PFSK-1 (cell line): ENCODE data around the gene VOPP1.

Experiments used
- FOXP2 ChIP-seq: optimal IDR thresholded peaks from 2 replicates; pipeline ENCODE3; 2011; ENCODE audit warnings: borderline replicate concordance, control low read depth, inconsistent platforms; ENCODE audit not compliant: insufficient read depth; ENCODE audit errors: extremely low read length, extremely low read depth
- POLR2AphosphoS5 ChIP-seq: IDR thresholded peaks from 2 replicates; pipeline ENCODE4 v1.6.1; 2012; ENCODE audit warnings: low read depth, mild to moderate bottlenecking, control low read depth, low read length, moderate library complexity
- REST ChIP-seq, 2 experiments: IDR thresholded peaks; 2 replicates each; pipeline versions ENCODE4 v1.6.1 to v1.8.0; 2011 to 2012; ENCODE audit warnings: low read depth in 2 of 2, low read length in 2 of 2, control low read depth in 1 of 2, inconsistent platforms in 1 of 2, mild to moderate bottlenecking in 1 of 2, moderate library complexity in 1 of 2; ENCODE audit not compliant: insufficient read depth in 1 of 2
- SIN3A ChIP-seq: IDR thresholded peaks from 2 replicates; pipeline ENCODE4 v1.6.1; 2012; ENCODE audit warnings: mild to moderate bottlenecking, low read length, moderate library complexity, borderline replicate concordance; ENCODE audit not compliant: insufficient read depth
- TAF1 ChIP-seq: IDR thresholded peaks from 2 replicates; pipeline ENCODE4 v1.6.1; 2012; ENCODE audit warnings: low read length, control low read depth, borderline replicate concordance; ENCODE audit not compliant: insufficient read depth

GRCh38 chr7:55502124-55502857, 70.0 kb downstream of the VOPP1 start:
- TF ChIP-seq TAF1 (no peak), REST (IDR thresholded peaks at IDR 0.05; ENCODE audit: insufficient read depth in 1 of 2, low read depth in 2 of 2, low read length in 2 of 2) (no peak), POLR2AphosphoS5 (no peak), FOXP2 (no peak), SIN3A (no peak)
